HG02642 (cell line): ENCODE results near the gene GPR108.
A peak's percentile ranks its signal among the peaks of the same experiment; 100 is the strongest.
"Not testable (repeated sequence)": the region's sequence is repeated elsewhere in the genome, so short reads cannot be mapped to it uniquely, and the experiment has no call there.

Experiments used
- ATAC-seq: cut with Tn5 transposase; IDR thresholded peaks from one replicate; pipeline ENCODE4 v1.9.1; 2021; ENCODE audit warnings: mild to moderate bottlenecking; ENCODE audit not compliant: unreplicated experiment, poor library complexity

Gene GPR108

DNA sequence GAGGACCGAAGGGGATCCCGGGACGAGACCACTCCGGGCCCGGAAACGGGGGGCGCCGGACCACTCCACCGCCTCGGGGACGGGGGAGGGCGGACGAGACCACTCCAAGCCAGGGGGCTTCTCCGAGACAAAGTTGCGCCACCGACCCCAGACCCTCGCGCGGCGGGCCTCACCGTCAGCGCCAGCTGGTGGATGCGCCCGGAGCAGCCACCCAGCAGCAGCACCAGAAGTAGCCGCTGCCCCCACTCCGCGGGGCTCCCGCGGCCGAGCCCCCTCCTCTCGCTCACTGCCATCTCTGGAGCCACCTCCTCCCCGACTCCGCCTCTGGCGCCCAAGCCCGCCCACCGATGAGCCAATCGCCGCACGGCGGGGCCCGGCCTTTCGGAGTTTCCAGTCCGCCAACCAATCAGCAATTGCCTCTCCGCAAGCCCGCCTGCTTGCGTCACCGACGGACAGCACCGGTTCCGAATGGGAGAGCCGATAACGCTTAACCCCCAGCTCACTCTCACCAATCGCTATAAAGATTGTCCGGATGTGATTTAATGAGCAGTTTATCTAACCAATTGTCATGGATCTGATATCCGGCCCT is at the start of gene GPR108:
Gene GPR108 (minus strand): TSS at position 297 of the 589 bp plus-strand sequence. CDS start 4 bp downstream, at position 293.
- peak; percentile 70 for ATAC-seq

- no peak for ATAC-seq
Measured at GRCh38 chr19:6779206-6779605, 41.8 kb upstream of the GPR108 start.

DNA sequence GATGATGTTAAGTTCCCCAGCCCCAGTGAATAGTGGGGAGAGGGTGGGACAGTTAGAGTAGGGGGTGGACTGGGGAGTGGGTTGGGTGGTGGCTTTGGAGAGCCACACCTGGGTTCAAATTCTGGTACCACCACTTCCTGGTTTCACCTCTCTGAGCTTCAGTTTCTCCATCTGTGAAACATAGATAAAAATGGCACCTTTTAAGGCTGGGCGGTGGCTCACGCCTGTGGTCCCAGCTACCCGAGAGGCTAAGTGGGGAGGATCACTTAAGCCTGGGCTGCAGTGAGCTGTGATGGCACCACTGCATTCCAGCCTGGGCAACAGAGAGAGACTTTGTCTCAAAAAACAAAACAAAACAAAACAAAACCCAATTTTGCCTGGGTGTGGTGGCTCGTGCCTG is 41.0 kb upstream of the GPR108 start:
- ATAC-seq = no peak

DNA sequence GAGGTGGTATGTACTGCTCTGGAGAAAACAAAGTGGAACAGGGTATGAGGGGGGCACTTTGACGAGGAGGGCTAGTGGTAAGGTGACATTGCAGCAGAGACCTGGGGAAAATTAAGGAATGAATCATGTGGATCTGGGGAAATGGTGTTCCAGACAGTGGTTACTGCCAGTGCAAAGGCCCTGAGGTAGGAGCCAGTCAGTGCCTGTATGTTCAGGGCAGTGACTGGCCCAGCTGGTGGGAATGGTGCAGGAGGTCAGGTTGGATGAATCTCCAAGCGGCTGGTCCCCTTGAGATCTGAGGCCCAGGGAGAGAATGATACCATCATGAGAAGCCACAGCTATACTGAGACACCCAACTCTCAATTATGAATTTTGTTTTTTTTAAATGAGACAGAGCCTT is 40.1 kb upstream of the GPR108 start:
- ATAC-seq = no peak

GRCh38 chr19:6776999-6777398 is 39.6 kb upstream of the GPR108 start:
- no peak for ATAC-seq

DNA sequence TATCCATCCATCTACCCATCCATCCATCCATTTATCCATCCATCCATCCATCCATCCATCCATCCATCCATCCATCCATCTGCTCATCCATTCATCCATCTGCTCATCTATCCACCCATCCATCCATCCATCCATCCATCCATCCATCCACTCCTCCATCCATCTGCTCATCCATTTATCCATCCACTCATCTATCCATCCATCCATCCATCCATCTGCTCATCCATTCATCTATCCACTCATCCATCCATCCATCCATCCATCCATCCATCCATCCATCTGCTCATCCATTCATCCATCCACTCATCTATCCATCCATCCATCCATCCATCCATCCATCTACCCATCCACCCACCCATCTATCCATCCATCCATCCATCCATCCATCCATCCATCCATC is 38.7 kb upstream of the GPR108 start:
- not testable (repeated sequence) for ATAC-seq

GRCh38 chr19:6774821-6775707 is 37.7 kb upstream of the GPR108 start:
- no peak for ATAC-seq

DNA sequence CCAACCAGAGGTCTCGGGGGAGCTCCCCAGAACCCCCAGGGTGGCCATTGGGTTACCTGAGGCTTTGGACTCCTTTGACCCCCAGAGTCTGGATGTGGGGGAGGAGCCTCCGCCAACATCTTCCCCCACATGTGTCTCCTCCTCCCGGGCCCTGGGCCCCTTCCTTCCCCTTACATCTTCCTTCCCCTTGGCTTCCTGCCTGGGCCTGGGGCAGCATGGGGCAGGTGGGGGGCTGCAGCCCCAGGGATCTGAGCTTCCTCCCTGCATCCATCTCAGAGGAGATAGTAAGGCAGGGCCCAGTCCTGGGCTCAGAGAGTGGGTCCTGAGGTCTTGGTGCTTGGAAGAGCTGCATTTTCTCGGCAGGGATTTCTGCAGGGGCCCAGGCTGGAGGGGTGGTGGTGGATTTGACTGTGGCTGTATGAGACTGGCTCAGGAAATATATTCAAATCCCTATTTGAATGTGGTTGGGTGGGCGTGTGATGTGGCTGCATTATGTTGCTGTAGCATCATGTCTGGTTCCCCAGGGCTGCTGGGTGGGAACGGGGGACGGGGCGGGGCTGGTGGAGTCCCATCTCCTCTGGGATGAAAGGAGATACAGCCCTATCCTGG is 36.0 kb upstream of the GPR108 start:
- peak; percentile 33 for ATAC-seq

DNA sequence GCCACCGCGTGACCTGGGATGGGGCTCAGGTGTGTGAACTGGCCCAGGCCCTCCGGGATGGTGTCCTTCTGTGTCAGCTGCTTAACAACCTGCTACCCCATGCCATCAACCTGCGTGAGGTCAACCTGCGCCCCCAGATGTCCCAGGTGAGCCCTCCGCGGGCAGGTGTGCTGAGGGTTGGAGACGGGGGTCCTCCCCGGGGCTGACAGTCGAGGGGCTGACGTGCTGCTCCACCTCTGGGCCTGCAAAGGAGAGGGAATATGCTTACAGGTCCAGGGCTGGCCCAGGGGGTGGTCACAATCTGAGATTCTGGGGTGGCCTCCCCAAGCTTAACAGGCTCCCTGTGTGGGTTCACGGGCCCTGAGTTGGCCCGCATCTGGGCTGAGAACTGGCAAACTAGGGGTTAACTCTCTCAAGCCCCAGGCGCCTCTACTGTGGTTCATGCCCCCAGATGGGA is 35.5 kb upstream of the GPR108 start:
- peak; percentile 20 for ATAC-seq

DNA sequence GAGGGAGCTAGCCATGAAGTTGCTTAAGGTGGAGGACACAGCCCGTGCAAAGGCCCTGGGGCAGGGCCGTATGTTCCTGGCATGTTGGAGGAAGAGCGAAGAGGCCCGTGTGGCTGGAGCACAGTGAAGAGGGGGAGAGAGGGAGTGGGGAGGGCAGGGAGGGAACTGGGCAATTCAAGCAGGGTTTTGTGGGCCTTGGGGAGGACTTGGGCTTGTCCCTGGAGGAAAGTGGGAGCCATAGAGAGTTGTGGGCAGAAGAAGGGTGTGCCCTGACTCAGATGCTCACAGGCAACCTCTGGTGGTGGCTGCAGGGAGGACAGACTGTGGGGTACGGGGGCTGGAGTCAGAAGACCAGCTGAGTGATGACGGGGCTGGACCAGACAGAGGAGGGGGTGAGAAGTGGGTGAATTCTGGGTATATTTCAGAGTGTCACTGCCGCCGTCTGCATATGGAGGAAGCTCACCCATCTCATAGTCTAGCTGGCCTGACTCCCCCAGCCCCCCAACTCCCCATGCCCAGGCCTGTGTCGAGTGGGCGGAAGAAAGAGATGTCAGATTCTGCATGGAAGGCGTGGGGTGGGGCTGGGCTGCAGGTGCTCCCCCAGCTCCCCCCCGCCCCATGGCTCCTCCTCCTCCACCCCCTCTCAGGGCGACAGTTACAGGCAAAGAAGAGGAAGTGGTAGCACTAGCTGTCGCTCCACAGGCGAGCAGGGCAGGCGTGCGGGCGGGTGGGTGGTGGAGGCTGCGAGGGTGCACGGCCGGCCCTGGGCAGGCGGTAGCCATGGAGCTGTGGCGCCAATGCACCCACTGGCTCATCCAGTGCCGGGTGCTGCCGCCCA is 34.9 kb upstream of the GPR108 start, which contains the start of gene VAV1:
Gene VAV1 (plus strand): TSS at position 681 of the 838 bp plus-strand sequence. CDS start 100 bp downstream, at position 781.
- ATAC-seq = peak; percentile 39

- ATAC-seq = not testable (repeated sequence)
Measured at GRCh38 chr19:6771648-6772027, 34.3 kb upstream of the GPR108 start.

- ATAC-seq = no peak
Measured at GRCh38 chr19:6769006-6769619, 31.7 kb upstream of the GPR108 start.

DNA sequence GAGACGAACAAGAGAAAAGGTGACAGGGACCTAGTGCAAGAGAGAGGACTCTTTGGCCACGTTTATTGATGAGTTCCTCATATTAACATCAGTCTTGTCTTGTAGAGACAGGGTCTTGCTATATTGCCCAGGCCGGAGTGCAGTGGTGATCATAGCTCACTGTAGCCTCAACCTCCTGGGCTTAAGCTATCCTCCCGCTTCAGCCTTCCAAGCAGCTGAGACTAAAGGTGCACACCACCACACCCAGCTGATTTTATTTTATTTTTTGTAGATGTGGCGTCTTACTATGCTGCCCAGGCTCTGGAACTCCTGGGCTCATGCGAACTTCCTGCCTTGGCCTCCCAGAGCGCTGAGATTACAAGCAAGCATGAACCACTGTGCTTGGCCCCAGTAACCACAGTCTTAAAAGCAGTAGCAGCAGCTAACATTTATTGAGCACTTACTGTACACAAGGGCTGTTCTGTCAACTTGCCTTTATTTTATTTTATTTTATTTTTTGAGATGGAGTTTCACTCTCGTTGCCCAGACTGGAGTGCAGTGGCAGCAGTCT is 30.9 kb upstream of the GPR108 start:
- ATAC-seq = no peak

- ATAC-seq = peak; percentile 83
Measured at GRCh38 chr19:6767357-6768235, 30.2 kb upstream of the GPR108 start, which contains the start of gene SH2D3A. TSS of gene SH2D3A (minus strand) at chr19:6767435. CDS start at chr19:6763748, 3,687 bp downstream.

- ATAC-seq = peak; percentile 14
Measured at GRCh38 chr19:6767081-6767356, 29.6 kb upstream of the GPR108 start.

DNA sequence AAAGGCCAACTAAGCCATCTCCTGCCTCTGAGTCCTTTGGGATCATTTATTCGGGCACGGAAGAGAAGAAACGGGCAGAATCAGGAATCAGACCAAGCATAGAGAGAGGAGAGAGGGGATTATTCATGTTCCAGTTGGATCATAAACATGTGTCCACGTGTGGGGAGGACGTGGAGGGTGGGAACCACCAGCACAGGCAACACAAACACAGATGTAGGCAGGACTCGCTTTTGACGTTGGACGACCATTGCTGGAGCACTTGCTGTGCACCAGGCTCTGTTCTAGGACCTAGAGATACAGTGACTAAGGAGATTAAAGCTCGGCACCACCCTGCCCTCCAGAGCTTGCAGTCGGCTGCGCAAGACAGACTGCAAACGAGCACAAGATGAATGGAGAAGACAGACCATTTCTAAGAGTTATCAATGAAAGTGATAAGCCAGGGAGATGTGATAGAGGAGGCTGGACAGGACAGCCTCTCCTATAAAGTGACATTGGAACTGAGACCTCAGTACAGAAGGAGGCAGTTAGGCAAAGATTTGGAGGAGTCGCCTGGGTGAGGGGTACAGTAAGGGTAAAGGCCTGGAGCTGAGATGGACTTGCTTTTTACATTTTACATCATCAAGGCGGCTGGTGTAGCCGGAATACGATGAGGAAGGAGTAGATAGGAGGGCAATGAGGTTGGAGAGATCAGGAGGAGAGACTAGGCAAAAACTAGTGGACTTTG is 29.1 kb upstream of the GPR108 start:
- ATAC-seq = no peak

GRCh38 chr19:6765738-6766356 is 28.5 kb upstream of the GPR108 start:
- no peak for ATAC-seq
